B cell (primary cell): ENCODE measurements around the gene RBM42. TPM values are rescaled to one million over a fixed set of nuclear protein-coding genes. Genes with fewer than 3 reads are reported as not detected.

ENCODE experiments used
- ATAC-seq: fragments of 200-7000 bp; cut with Tn5 transposase; one replicate; pipeline ENCODE4 v1.10.0; 2021; ENCODE audit warnings: low read depth, mild to moderate bottlenecking, moderate number of reproducible peaks, moderate library complexity
- CTCF ChIA-PET: fragments of 350-600 bp; sonication (Branson Sonifier 250); formaldehyde crosslinking; loops from one replicate; lab custom pipeline; 2021; ENCODE audit warnings: antibody characterized with exemption, inconsistent platforms; lab: Charles Lee
- POLR2A ChIA-PET: fragments of 350-600 bp; sonication (Branson Sonifier 250); formaldehyde crosslinking; loops from one replicate; lab custom pipeline; 2021; ENCODE audit warnings: antibody characterized with exemption; lab: Charles Lee
- DNase-seq: peaks from one replicate; pipeline ENCODE4 v3.0.0; 2013
- H2AFZ ChIP-seq: 2 replicates; pipeline ENCODE4 v1.6.1; 2012; ENCODE audit warnings: mild to moderate bottlenecking, low read depth, low read length; ENCODE audit not compliant: insufficient read depth, poor library complexity, severe bottlenecking
- H3K27ac ChIP-seq, 2 donors: 1 replicate in 1 of 2; 2 replicates in 1 of 2; pipeline ENCODE4 v1.5.1; 2012 to 2013; ENCODE audit warnings: low read length in 2 of 2, mild to moderate bottlenecking in 2 of 2, moderate library complexity in 1 of 2
- H3K27me3 ChIP-seq, 4 experiments: fragments of 200-600 bp in 1 of 4; sonication (generic) in 1 of 4; replicated peaks in 1 of 4; 1 replicate in 2 of 4; 2 replicates in 2 of 4; pipeline versions ENCODE4 v1.6.1 to v1.7.0; 2013 to 2016; ENCODE audit warnings: low read length in 3 of 4, mild to moderate bottlenecking in 2 of 4, mixed read lengths in 1 of 4, moderate library complexity in 1 of 4; ENCODE audit not compliant: insufficient read depth in 4 of 4, control insufficient read depth in 3 of 4; ENCODE audit errors: control extremely low read depth in 1 of 4
- H3K36me3 ChIP-seq, 2 experiments: replicated peaks in 1 of 2; 1 replicate in 1 of 2; 2 replicates in 1 of 2; pipeline versions ENCODE4 v1.6.1 to v1.7.1; 2013; ENCODE audit warnings: low read length in 1 of 2; ENCODE audit not compliant: insufficient read depth in 2 of 2, control insufficient read depth in 1 of 2; ENCODE audit errors: control extremely low read depth in 1 of 2, extremely low read depth in 1 of 2
- H3K4me1 ChIP-seq, 2 donors: fragments of 200-600 bp in 1 of 2; sonication (generic) in 1 of 2; 1 replicate in 1 of 2; 2 replicates in 1 of 2; pipeline versions ENCODE4 v1.5.1 to v1.6.1; 2013 to 2017; ENCODE audit warnings: low read length in 2 of 2; ENCODE audit not compliant: control insufficient read depth in 2 of 2, insufficient read depth in 2 of 2
- H3K4me2 ChIP-seq: replicated peaks from 2 replicates; pipeline ENCODE3; 2012; ENCODE audit warnings: mild to moderate bottlenecking, low read depth, low read length; ENCODE audit not compliant: poor library complexity, severe bottlenecking
- H3K4me3 ChIP-seq, 5 experiments: fragments of 200-600 bp in 1 of 5; sonication (generic) in 1 of 5; 1 replicate in 3 of 5; 2 replicates in 2 of 5; pipeline versions ENCODE4 v1.5.1 to v1.7.0; 2011 to 2016; ENCODE audit warnings: low read length in 4 of 5, mild to moderate bottlenecking in 4 of 5, low read depth in 2 of 5, control low read depth in 1 of 5, moderate library complexity in 1 of 5; ENCODE audit not compliant: insufficient read depth in 1 of 5; ENCODE audit errors: control extremely low read depth in 1 of 5, extremely low read depth in 1 of 5
- H3K79me2 ChIP-seq: fragments of 200-600 bp; sonication (generic); one replicate; pipeline ENCODE4 v1.6.0; 2016; ENCODE audit warnings: low read length; ENCODE audit not compliant: control insufficient read depth, insufficient read depth
- H3K9ac ChIP-seq: fragments of 200-600 bp; sonication (generic); 2 replicates; pipeline ENCODE4 v1.6.1; 2017; ENCODE audit warnings: mild to moderate bottlenecking, low read length, moderate library complexity
- H3K9me3 ChIP-seq, 3 donors: one replicate each; pipeline versions ENCODE4 v1.6.1 to v1.7.1; 2013; ENCODE audit warnings: low read length in 2 of 3; ENCODE audit not compliant: control insufficient read depth in 2 of 3, insufficient read depth in 1 of 3; ENCODE audit errors: control extremely low read depth in 1 of 3
- H4K20me1 ChIP-seq: 2 replicates; pipeline ENCODE4 v1.6.0; 2012; ENCODE audit warnings: mild to moderate bottlenecking, low read length; ENCODE audit not compliant: insufficient read depth, control insufficient read depth, poor library complexity, severe bottlenecking
- H3K27ac Mint-ChIP-seq: one replicate; pipeline ENCODE4 v1.8.0; 2021; ENCODE audit warnings: mixed read lengths
- H3K27me3 Mint-ChIP-seq: one replicate; pipeline ENCODE4 v1.8.0; 2021; ENCODE audit warnings: mixed read lengths
- H3K4me1 Mint-ChIP-seq: one replicate; pipeline ENCODE4 v1.8.0; 2021; ENCODE audit warnings: mixed read lengths
- H3K4me3 Mint-ChIP-seq: one replicate; pipeline ENCODE4 v1.8.0; 2021; ENCODE audit warnings: mixed read lengths
- H3K9me3 Mint-ChIP-seq: one replicate; pipeline ENCODE4 v1.8.0; 2022; ENCODE audit warnings: mixed read lengths; ENCODE audit not compliant: insufficient read depth
- EZH2 ChIP-seq: IDR thresholded peaks from 2 replicates; pipeline ENCODE4 v1.6.1; 2012; ENCODE audit warnings: borderline replicate concordance, low read depth, mild to moderate bottlenecking, moderate library complexity, low read length; ENCODE audit not compliant: insufficient read depth, poor library complexity, severe bottlenecking
- WGBS: methylation state at CpG from one replicate; pipeline ENCODE4 v1.1.5; 2013; ENCODE audit warnings: missing lambda C conversion rate; ENCODE audit not compliant: insufficient coverage; 5-methylcytosine and 5-hydroxymethylcytosine counted together
- intact Hi-C: fragments of 100-400 bp; cut with micrococcal nuclease; formaldehyde crosslinking; loops from one replicate; pipeline ENCODE4 v1.10.0; 2022
- polyA plus RNA-seq: library from polyadenylated mRNA; depleted of rRNA; stranded (reverse); fragments of >200 nt; gene quantifications from 2 replicates; pipeline ENCODE4 v1.2.3, GENCODE V29; 2012
- total RNA-seq, 2 donors: library from RNA; stranded (reverse); fragments of 120-200 nt in 1 of 2; gene quantifications; 1 replicate in 1 of 2; 2 replicates in 1 of 2; pipeline versions ENCODE4 v1.2.3 to v1.2.4, GENCODE V29; 2013 to 2022
- TF ChIP-seq, protein P1 (sequence below): fragments of 200-600 bp; IDR thresholded peaks from one replicate; pipeline ENCODE4 v1.8.0; 2022; ENCODE audit warnings: antibody characterized with exemption, mild to moderate bottlenecking

RBM42 gene
- total and polyA plus RNA-seq, 2 donors (not counting 1 experiment from before 2014, with no cell fraction given), result 42.1 to 52.0 TPM

DNA sequence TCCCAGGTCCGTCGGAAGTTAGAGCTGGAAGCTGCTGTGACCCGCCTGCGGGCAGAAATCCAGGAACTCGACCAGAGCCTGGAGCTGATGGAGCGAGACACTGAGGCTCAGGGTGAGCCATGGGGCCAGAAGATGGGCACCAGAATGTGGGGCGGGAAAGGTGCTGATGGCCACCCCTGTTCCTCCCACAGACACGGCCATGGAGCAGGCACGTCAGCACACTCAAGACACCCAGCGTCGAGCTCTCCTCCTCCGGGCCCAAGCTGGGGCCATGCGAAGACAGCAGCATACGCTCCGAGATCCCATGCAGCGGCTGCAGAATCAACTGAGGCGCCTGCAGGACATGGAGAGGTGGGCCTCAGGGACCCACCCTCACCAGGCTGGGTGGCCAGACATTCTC is 13.8 kb upstream of the RBM42 start:
- ChIA-PET POLR2A (no interaction called here), CTCF (no interaction called here)
- H2AFZ ChIP-seq, result no peak overlapping the region
- no peaks in the 10 kb centered on the region for H3K27me3 Mint-ChIP-seq
- no peak overlapping the region for H3K4me2 ChIP-seq
- H3K9me3 ChIP-seq, result no peaks in the 10 kb centered on the region
- no peak for DNase-seq
- no peak for TF ChIP-seq EZH2
- TF ChIP-seq, protein P1, sequence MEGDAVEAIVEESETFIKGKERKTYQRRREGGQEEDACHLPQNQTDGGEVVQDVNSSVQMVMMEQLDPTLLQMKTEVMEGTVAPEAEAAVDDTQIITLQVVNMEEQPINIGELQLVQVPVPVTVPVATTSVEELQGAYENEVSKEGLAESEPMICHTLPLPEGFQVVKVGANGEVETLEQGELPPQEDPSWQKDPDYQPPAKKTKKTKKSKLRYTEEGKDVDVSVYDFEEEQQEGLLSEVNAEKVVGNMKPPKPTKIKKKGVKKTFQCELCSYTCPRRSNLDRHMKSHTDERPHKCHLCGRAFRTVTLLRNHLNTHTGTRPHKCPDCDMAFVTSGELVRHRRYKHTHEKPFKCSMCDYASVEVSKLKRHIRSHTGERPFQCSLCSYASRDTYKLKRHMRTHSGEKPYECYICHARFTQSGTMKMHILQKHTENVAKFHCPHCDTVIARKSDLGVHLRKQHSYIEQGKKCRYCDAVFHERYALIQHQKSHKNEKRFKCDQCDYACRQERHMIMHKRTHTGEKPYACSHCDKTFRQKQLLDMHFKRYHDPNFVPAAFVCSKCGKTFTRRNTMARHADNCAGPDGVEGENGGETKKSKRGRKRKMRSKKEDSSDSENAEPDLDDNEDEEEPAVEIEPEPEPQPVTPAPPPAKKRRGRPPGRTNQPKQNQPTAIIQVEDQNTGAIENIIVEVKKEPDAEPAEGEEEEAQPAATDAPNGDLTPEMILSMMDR, result no peak
- H4K20me1 ChIP-seq, result no peaks in the 10 kb centered on the region
- peaks cover 26% of the 10 kb centered on the region for H3K4me1 Mint-ChIP-seq
- H3K9ac ChIP-seq, result no peak overlapping the region
- 99% methylated on average over 17 of the region's 17 CpGs for WGBS
- no peak overlapping the region for H3K4me3 ChIP-seq
- H3K4me3 Mint-ChIP-seq, result no peak overlapping the region
- peaks cover 23 to 32% of the 10 kb centered on the region in 2 donors for H3K4me1 ChIP-seq
- H3K36me3 ChIP-seq, result peaks cover 0 to 18% of the 10 kb centered on the region in 2 experiments
- intact Hi-C loops, result no loop called here
- H3K27me3 ChIP-seq, result no peaks in the 10 kb centered on the region
- ATAC-seq, result no peak
- no peak overlapping the region for H3K27ac ChIP-seq
- H3K9me3 Mint-ChIP-seq, result no peaks in the 10 kb centered on the region
- no peak overlapping the region for H3K27ac Mint-ChIP-seq
- H3K79me2 ChIP-seq, result peaks cover 11% of the 10 kb centered on the region

DNA sequence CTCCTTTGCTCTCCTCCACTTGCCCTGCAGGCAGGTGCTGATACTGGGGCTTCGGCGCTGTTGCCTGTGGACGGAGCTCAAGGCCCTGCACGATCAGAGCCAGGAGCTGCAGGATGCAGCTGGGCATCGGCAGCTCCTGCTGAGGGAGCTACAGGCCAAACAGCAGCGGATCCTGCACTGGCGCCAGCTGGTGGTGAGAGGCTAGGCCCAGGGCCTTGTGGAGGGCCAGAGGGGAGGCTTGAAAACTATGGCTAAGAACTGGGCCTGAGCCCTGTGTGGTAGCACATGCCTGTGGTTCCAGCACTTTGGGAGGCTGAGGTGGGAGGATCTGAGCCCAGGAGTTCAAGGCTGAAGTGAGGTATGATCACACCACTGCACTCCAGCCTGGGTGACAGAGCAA is 10.0 kb upstream of the RBM42 start:
- H3K4me1 Mint-ChIP-seq, result peaks cover under 1% of the 10 kb centered on the region
- H3K4me3 ChIP-seq, result no peak overlapping the region
- DNase-seq (no peak), ATAC-seq (no peak)
- H3K27ac ChIP-seq, result no peak overlapping the region
- ChIA-PET CTCF (no interaction called here), POLR2A (no interaction called here)
- no peaks in the 10 kb centered on the region for H3K9me3 ChIP-seq
- H3K36me3 ChIP-seq, result peaks cover 0 to 27% of the 10 kb centered on the region in 2 experiments
- no peaks in the 10 kb centered on the region for H3K9me3 Mint-ChIP-seq
- no peaks in the 10 kb centered on the region for H3K79me2 ChIP-seq
- intact Hi-C loops, result no loop called here
- 96% methylated on average over 7 of the region's 7 CpGs for WGBS
- no peak overlapping the region for H3K9ac ChIP-seq
- H4K20me1 ChIP-seq, result no peaks in the 10 kb centered on the region
- no peak overlapping the region for H3K27ac Mint-ChIP-seq
- no peaks in the 10 kb centered on the region for H3K4me1 ChIP-seq
- no peak overlapping the region for H2AFZ ChIP-seq
- no peaks in the 10 kb centered on the region for H3K27me3 ChIP-seq
- TF ChIP-seq EZH2, result no peak
- TF ChIP-seq, protein P1, result no peak
- H3K27me3 Mint-ChIP-seq, result no peaks in the 10 kb centered on the region
- H3K4me2 ChIP-seq, result no peak overlapping the region
- H3K4me3 Mint-ChIP-seq, result no peak overlapping the region
